WTC11 (cell line): ENCODE results near the gene ALG11.

Experiments
- ESRRA ChIP-seq: sonication (generic); formaldehyde crosslinking; IDR thresholded peaks from 2 replicates; pipeline ENCODE4 v1.8.1; 2022; ENCODE audit warnings: mild to moderate bottlenecking, missing genetic modification reagents, borderline replicate concordance
- NR2C2 ChIP-seq: sonication (generic); formaldehyde crosslinking; IDR thresholded peaks from 2 replicates; pipeline ENCODE4 v1.8.0; 2022; ENCODE audit warnings: mild to moderate bottlenecking, missing genetic modification reagents
- SP1 ChIP-seq: sonication (generic); formaldehyde crosslinking; conservative IDR thresholded peaks from 2 replicates; pipeline ENCODE4 v1.8.1; 2022; ENCODE audit warnings: missing genetic modification reagents
- TEAD4 ChIP-seq: sonication (generic); formaldehyde crosslinking; IDR thresholded peaks from 2 replicates; pipeline ENCODE4 v1.8.0; 2022; ENCODE audit warnings: mild to moderate bottlenecking, missing genetic modification reagents
- ZNF138 ChIP-seq: sonication (generic); formaldehyde crosslinking; conservative IDR thresholded peaks from 2 replicates; pipeline ENCODE4 v1.8.1; 2022; ENCODE audit warnings: mild to moderate bottlenecking, moderate library complexity, missing genetic modification reagents
- TF ChIP-seq, protein P1 (sequence below): fragments of 200-600 bp; IDR thresholded peaks from 2 replicates; pipeline ENCODE4 v1.8.0; 2022; ENCODE audit warnings: antibody characterized with exemption
- TF ChIP-seq, protein P2 (sequence below): sonication (generic); formaldehyde crosslinking; IDR thresholded peaks from 2 replicates; pipeline ENCODE4 v1.8.0; 2022; ENCODE audit warnings: mild to moderate bottlenecking, missing genetic modification reagents
- TF ChIP-seq, protein P3 (sequence below): sonication (generic); formaldehyde crosslinking; conservative IDR thresholded peaks from 2 replicates; pipeline ENCODE4 v1.8.1; 2022; ENCODE audit warnings: mild to moderate bottlenecking, missing genetic modification reagents
- TF ChIP-seq, protein P4 (sequence below): sonication (generic); formaldehyde crosslinking; IDR thresholded peaks from 2 replicates; pipeline ENCODE4 v1.8.1; 2023; ENCODE audit warnings: mild to moderate bottlenecking, missing genetic modification reagents, moderate library complexity

DNA sequence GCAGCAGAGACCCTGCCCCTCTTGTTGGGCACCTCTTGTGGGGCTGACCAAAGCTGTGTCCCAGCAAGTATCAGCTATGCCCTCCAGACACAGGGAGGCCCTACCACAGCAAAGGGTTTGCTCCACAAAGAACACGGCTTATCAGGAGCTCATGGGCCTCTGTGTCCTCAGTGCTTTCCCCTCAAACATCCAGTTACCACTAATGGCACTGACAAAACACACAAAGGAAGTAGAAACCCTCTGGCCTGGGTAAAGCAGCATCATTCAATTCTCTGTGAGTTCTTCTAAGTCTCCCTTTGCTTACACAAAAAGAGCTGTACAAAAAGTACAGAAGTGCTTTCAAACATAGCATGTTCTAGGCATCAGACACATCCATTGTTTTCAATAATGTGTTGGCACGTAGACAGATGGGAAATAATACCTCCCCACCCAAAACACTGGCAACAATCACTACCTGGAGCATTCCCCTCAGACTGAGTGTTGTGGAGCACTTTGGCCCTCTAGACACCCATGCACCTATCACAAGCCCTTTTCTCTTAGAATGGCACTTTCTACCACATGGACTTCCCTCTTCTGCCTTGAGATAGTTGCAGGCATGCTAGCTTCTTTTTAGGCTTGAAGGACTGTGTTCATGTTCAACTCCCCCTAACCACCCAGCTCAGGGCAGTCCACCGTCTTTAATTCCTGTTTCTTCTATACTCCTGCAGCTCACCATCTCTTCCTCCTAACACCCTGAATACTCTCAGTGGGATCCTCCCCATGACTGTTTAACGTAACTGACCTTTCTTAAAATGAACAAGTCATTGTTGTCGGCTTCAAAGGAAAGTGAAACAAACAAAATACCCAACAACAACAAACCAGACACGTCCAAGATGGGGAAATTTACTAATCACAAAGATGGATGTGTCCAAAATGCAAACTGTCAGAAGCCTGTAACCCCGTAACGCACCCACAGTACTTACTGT, 44.4 kb upstream of the ALG11 start:
- no peak for TF ChIP-seq NR2C2 (CRISPR knock-in tag)
- TF ChIP-seq, protein P1, sequence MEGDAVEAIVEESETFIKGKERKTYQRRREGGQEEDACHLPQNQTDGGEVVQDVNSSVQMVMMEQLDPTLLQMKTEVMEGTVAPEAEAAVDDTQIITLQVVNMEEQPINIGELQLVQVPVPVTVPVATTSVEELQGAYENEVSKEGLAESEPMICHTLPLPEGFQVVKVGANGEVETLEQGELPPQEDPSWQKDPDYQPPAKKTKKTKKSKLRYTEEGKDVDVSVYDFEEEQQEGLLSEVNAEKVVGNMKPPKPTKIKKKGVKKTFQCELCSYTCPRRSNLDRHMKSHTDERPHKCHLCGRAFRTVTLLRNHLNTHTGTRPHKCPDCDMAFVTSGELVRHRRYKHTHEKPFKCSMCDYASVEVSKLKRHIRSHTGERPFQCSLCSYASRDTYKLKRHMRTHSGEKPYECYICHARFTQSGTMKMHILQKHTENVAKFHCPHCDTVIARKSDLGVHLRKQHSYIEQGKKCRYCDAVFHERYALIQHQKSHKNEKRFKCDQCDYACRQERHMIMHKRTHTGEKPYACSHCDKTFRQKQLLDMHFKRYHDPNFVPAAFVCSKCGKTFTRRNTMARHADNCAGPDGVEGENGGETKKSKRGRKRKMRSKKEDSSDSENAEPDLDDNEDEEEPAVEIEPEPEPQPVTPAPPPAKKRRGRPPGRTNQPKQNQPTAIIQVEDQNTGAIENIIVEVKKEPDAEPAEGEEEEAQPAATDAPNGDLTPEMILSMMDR: no peak
- no peak for TF ChIP-seq ESRRA
- TF ChIP-seq SP1 (CRISPR knock-in tag): no peak
- TF ChIP-seq, protein P2, sequence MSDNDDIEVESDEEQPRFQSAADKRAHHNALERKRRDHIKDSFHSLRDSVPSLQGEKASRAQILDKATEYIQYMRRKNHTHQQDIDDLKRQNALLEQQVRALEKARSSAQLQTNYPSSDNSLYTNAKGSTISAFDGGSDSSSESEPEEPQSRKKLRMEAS (CRISPR knock-in tag): no peak
- TF ChIP-seq, protein P3, sequence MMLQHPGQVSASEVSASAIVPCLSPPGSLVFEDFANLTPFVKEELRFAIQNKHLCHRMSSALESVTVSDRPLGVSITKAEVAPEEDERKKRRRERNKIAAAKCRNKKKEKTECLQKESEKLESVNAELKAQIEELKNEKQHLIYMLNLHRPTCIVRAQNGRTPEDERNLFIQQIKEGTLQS (CRISPR knock-in tag): no peak
- TF ChIP-seq, protein P4, sequence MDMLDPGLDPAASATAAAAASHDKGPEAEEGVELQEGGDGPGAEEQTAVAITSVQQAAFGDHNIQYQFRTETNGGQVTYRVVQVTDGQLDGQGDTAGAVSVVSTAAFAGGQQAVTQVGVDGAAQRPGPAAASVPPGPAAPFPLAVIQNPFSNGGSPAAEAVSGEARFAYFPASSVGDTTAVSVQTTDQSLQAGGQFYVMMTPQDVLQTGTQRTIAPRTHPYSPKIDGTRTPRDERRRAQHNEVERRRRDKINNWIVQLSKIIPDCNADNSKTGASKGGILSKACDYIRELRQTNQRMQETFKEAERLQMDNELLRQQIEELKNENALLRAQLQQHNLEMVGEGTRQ (CRISPR knock-in tag): no peak
- TF ChIP-seq ZNF138 (CRISPR knock-in tag): no peak
- TF ChIP-seq TEAD4 (CRISPR knock-in tag): no peak
